Neuron (in vitro differentiated cells): Measurements from ENCODE around the gene DMRTB1.

Experiments used
- H2AFZ ChIP-seq: one replicate; pipeline ENCODE4 v1.6.1; 2013; ENCODE audit warnings: low read depth, mild to moderate bottlenecking, inconsistent platforms, low read length, moderate library complexity
- H3K27me3 ChIP-seq: one replicate; pipeline ENCODE4 v1.6.1; 2013; ENCODE audit warnings: low read length; ENCODE audit not compliant: insufficient read depth
- H3K36me3 ChIP-seq: one replicate; pipeline ENCODE4 v1.6.1; 2013; ENCODE audit warnings: low read length; ENCODE audit not compliant: insufficient read depth
- H3K4me1 ChIP-seq: one replicate; pipeline ENCODE4 v1.6.1; 2013; ENCODE audit warnings: low read length; ENCODE audit not compliant: insufficient read depth
- H3K4me3 ChIP-seq: 2 replicates; pipeline ENCODE4 v1.5.1; 2013; ENCODE audit warnings: mild to moderate bottlenecking, low read length, moderate library complexity
- H3K9me3 ChIP-seq: one replicate; pipeline ENCODE4 v1.6.1; 2013; ENCODE audit warnings: low read length

DMRTB1 gene

DNA sequence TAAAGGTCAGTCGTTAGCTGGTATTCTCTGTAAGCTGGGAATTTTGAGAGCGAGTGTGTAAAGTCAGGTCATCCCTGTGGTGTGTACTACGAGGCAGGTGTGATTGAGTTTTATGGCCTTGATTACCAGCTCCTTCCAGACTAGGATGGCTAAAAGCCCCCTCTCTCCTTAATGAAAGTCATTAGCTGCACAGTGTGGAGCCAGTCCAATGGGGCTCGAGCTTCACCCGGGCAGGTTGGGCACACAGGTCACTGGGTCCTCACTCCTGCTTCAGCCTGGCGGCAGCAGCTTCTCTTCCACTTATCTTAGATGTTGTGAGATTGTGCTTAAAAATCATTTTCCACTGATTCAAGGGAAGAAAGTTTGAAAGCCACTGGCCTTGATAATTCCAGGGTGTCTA, 3.0 kb downstream of the DMRTB1 start:
- no peak overlapping the region for H3K4me3 ChIP-seq
- H3K4me1 ChIP-seq = no peaks in the 10 kb centered on the region
- H3K27me3 ChIP-seq = no peaks in the 10 kb centered on the region
- H3K9me3 ChIP-seq = peaks cover 3% of the 10 kb centered on the region
- H3K36me3 ChIP-seq = no peaks in the 10 kb centered on the region
- no peak overlapping the region for H2AFZ ChIP-seq

DNA sequence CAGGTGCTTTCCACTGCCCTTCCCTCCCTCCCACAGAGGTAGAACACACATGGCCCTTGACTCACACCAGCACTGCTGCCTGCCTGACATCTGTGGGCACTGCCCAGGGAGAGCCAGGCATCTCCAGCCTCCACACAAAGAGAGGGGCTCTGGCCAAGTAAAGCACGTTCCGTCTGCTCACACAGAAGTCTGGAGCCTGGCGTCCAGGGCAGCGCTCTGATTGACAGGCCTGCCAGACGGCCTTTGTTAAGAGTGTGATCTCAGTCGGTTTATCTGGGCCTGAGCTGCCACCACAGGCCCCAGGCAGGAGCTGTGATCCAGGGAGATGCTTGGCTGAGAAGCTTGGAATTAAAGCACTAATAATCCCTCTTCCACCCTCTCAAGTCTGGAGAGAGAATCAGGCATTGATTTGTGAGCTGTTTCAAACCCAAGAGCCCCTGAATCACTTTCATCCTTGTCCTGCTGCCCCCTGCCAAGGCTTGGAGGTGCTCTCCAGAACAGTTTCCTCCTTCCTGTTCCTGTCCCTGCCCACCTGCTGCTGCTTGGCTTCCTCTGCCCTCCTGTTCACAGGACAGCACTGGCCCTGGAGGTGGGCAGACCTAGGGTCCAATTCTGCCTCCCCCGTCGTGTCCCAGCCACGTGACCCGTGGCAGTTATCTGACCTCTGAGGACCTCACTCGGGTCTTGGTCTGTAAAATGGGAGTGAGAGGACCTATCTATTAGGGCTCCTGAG, 3.7 kb downstream of the DMRTB1 start:
- Histone ChIP-seq H3K27me3 (no peaks in the 10 kb centered on the region), H2AFZ (no peak overlapping the region), H3K4me1 (no peaks in the 10 kb centered on the region), H3K9me3 (peaks cover 3% of the 10 kb centered on the region), H3K4me3 (no peak overlapping the region), H3K36me3 (no peaks in the 10 kb centered on the region)

DNA sequence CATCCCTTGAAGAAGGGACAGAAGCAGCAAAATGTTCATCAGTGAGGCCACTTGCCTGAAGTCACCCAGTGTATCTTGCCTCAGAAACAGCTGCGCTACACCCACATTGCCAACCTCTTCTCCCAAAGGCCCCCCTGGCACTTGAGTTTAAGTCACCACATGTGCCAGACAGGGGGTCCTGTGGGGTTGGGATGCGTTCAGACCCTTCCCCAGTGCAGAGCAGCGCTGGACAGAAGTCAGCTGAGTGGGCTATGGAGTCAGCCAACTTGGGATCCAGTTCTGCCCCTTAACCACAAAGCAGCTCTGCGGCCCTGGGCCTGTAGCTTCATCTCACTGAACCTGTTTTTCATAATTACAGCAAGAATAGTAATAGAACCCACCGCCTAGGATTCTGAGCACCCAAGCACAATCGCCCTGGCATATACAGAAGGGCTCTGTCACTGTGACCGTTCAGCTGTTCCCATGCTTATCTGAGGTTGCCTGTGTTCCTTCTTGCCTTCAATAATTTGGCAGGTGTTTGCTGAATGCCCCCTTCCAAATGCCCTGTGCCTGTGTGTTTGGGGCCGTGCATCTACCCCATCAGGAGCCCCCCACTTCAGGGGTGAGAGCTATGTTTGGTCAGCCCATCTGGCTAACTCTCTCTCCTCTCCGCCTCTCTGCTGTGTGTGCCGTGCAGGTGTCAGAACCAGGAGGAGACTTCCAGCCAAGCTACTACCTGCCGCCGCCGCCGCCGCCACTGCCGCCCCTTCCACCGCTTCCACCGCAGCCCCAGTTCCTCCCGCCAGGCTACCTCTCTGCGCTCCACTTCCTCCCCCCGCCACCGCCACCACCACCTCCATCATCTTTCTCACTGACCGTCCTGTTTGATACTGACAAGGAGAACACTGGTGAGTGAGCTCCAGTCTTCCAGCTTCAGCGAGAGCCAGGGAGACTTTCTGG, 5.0 kb downstream of the DMRTB1 start:
- Histone ChIP-seq H3K4me1 (no peaks in the 10 kb centered on the region), H2AFZ (no peak overlapping the region), H3K9me3 (peaks cover 2% of the 10 kb centered on the region), H3K4me3 (no peak overlapping the region), H3K36me3 (no peaks in the 10 kb centered on the region), H3K27me3 (no peaks in the 10 kb centered on the region)

DNA sequence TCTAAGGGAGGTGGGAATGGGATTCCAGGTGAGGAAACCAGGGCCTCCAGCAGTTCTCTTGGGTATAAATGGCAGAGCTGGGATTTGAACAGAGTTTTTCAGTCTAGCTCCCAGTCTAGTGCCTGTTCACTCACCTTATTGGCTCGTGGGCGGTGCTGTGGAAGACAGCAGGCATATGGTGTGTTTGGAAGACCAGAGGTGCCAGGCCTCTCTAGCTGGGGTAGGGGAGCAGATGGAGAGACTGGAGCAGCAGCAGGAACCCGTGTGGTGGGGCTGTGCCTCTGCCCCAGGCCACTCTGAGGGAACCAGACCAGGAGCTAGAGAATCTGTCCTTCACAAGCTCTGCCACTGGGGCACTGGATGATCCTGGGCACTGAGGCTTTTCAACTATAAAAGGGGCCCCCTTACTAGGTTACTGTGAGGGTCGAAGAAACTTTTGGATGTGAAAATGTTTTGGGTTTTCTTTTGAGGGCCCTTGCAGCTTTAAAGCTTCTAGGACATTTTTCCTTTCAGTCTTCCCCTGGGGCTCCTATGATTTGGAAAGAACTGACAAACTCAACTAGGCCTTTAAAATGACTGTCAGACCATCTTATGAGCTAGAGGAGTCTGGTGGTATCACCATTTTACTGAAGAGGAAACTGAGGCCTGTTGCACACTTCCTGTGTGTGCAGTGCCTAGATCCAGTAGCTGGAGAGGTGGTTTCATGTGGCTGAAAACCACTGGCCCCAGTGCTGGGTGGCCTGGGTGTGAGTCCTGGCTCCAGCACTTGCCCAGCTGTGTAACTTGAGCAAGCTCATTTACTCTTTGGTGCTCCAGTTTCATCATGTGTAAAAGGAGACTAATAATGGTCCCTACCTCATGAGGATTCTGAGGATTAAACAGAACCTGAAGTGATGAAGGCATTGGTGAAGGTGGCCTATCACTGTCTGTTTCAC, 6.1 kb downstream of the DMRTB1 start:
- no peaks in the 10 kb centered on the region for H3K9me3 ChIP-seq
- no peaks in the 10 kb centered on the region for H3K36me3 ChIP-seq
- H2AFZ ChIP-seq = no peak overlapping the region
- no peaks in the 10 kb centered on the region for H3K4me1 ChIP-seq
- H3K27me3 ChIP-seq = no peaks in the 10 kb centered on the region
- no peak overlapping the region for H3K4me3 ChIP-seq

DNA sequence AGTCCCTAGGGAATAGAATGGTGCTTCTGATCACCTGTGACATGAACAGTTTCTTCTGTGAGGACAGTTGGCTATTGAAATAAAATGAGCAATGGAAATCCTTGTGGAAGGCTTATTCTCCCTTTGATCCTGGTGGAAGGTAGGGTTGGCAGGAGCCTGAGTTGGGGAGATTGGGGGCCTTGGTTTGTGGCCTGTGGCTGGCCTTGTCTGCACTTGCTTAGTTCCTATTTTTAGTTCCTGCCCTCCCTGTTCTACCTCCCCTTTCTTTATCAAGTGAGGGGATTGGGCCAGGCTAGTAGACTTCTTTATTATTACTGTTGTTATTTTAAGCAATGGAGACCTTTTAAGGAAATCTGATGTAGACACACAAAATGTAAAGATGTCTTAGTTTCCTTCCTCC, 8.2 kb downstream of the DMRTB1 start:
- Histone ChIP-seq H3K9me3 (no peaks in the 10 kb centered on the region), H2AFZ (no peak overlapping the region), H3K36me3 (no peaks in the 10 kb centered on the region), H3K4me3 (no peak overlapping the region), H3K27me3 (no peaks in the 10 kb centered on the region), H3K4me1 (peaks cover 6% of the 10 kb centered on the region)

DNA sequence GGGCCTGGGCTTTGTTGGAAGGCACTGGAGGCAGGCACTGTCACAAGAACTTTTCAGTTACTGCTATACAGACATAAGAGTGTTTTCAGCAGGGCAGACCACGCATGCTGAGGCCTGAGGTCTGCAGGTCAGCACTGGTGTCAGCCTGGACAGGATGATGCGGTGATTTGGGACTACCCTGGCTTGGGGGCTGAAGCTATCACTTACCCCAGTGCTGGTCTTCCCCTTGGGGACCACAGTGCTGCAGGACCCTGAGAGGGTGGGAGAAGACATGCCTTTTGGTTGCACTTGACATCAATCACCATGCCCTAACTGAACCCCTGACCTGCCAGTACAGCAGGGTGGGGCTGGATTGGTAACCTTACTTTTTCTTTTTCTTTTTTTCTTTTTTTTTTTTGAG, 9.2 kb downstream of the DMRTB1 start:
- H3K4me3 ChIP-seq = no peak overlapping the region
- H3K36me3 ChIP-seq = no peaks in the 10 kb centered on the region
- H3K9me3 ChIP-seq = no peaks in the 10 kb centered on the region
- no peak overlapping the region for H2AFZ ChIP-seq
- no peaks in the 10 kb centered on the region for H3K27me3 ChIP-seq
- peaks cover 6% of the 10 kb centered on the region for H3K4me1 ChIP-seq

DNA sequence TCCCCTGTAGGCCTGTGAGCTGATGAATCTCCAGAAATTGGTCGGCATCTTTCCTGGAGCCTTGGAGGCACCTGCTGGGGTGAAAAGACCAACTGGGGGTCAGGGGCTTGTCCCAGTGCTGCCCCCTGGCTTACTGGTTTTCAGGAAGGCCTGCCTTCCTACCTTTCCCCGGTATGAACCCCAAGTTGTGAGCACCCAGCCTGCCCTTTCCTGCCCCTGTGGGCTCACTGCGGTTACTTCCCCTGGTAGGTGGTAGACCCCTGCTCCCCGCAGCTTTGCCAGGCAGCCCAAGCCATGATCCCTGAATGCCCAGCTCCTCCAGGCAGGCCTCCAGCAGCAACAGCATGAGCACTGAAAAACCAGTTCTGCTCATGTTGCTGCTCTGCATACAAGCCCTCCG, 10.2 kb downstream of the DMRTB1 start:
- Histone ChIP-seq H3K4me3 (no peak overlapping the region), H3K27me3 (no peaks in the 10 kb centered on the region), H3K9me3 (no peaks in the 10 kb centered on the region), H3K4me1 (peaks cover 6% of the 10 kb centered on the region), H2AFZ (no peak overlapping the region), H3K36me3 (no peaks in the 10 kb centered on the region)

DNA sequence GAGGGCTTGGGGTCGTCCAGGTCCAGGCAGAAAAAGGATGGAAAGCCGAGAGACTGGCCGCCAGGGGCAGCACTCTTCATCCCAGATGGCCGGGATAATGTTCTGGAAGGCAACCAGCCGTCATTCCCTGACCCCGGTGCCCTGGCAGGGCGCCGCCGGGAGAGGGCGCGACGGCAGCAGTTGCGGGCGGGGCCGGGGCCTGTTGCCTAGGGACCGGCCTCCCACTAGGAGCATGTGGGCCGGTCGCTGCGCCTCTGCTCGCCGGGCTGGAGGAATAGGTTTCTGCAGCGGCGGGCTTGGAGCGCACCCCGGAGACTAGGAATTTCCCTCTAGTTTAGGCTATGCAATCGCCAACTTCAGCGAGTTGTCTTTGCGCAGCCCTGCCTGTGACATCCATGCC, 11.0 kb downstream of the DMRTB1 start:
- Histone ChIP-seq H2AFZ (no peak overlapping the region), H3K4me3 (no peak overlapping the region), H3K9me3 (no peaks in the 10 kb centered on the region)

DNA sequence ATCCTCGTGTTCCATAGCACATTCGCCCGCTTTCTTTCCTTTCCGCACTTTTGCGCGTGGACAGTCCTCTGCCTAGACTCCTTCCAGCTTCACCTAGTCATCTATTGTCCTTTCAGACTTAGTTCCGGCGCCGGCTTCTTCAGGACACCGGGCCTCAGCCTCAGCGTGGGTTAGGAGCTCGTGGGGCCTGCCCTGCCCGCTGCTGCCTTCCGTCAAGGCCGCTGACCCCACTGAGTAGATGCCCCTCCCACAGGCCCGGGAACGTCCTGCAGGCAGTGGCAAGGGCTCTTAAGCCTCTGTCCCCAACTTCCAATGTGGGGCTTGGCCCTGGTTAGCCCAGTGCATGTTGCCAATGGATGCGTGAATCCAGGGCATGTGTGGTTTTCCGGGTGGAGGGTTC, 11.4 kb downstream of the DMRTB1 start:
- H2AFZ ChIP-seq = no peak overlapping the region
- H3K27me3 ChIP-seq = no peaks in the 10 kb centered on the region
- peaks cover 6% of the 10 kb centered on the region for H3K4me1 ChIP-seq
- no peaks in the 10 kb centered on the region for H3K36me3 ChIP-seq
- no peak overlapping the region for H3K4me3 ChIP-seq
- no peaks in the 10 kb centered on the region for H3K9me3 ChIP-seq

More for the DNA sequence above, 11.0 kb downstream of the DMRTB1 start:
- Histone ChIP-seq H3K4me1 (peaks cover 6% of the 10 kb centered on the region), H3K27me3 (no peaks in the 10 kb centered on the region), H3K36me3 (no peaks in the 10 kb centered on the region)

DNA sequence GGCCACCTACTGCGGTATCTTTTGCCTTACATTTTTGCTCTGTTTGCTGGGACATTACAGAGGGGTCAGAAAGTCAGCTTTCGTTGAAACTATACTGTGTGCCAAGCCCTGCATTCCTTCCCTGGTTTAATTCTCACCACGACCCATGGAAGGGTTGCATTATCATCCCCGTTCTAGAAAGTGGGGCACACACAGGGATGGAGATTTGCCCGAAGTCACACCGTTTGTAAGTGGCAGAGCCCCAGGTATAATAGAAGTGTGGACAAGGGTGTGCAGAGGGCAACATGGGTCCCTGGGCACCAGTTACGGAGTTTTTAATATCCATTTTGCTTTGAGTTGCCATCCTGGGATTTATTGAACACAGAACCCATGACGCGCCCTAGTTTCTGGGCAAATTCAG, 11.8 kb downstream of the DMRTB1 start:
- Histone ChIP-seq H3K4me1 (peaks cover 6% of the 10 kb centered on the region), H3K27me3 (no peaks in the 10 kb centered on the region), H3K9me3 (no peaks in the 10 kb centered on the region), H3K4me3 (no peak overlapping the region), H3K36me3 (no peaks in the 10 kb centered on the region), H2AFZ (no peak overlapping the region)

DNA sequence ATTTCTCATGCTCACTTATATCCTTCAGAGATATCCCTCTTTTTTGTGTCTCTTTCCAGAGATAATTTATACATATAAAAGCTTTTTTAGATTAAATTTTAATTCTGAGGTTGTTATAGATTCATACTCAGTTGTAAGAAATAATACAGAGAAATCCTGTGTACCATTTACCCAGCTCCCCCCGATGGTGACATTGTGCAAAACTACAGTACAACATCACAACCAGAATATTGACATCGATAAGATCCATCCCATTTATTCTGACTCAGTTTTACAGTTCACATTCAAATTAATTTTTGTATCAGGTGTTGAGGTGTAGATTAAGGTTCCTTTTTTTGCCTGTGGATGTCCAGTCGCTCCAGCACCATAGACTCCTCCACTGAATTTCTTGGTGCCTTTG, 14.3 kb downstream of the DMRTB1 start:
- H3K9me3 ChIP-seq = no peaks in the 10 kb centered on the region
- no peak overlapping the region for H3K4me3 ChIP-seq
- H3K36me3 ChIP-seq = no peaks in the 10 kb centered on the region
- H3K4me1 ChIP-seq = peaks cover 6% of the 10 kb centered on the region
- no peak overlapping the region for H2AFZ ChIP-seq
- no peaks in the 10 kb centered on the region for H3K27me3 ChIP-seq

DNA sequence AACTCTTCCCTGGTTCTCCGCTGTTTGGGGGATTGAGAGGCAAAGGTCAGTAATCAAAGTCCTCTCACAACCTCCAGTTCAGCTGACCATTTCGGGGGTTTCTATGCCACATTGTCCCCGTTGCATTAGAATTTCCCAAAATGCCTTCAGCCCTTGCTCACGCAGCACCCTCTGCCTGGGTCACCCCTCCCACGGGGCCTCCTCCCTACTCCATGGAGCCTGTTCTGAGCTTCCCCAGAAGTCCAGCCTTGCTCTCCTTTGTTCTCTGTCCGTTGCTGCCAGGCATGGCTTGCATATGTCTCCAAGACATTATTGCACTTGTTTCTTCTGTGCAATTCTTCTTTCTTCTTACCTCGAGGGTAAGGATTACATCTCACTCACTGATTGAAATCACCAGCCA, 16.5 kb downstream of the DMRTB1 start:
- H3K36me3 ChIP-seq = no peaks in the 10 kb centered on the region

DNA sequence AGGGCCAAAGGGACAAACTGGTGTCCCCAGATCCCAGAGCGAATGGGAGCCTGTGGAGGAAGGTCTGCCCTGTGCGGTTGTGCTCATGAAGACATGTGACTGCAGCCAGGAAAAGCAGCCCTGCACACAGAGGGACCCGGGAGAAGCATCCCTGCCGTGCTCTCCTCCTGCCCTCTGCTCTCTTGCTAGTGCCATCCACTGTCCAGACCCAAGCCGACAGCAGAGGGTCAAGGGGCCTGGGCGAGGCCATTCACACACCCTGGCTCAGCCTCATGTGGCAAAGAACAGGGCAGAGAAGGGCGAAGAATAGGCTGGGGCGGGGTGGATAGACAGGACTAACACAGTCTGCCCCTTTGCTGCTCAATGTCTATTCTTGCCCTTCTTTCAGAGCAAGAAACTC, 17.4 kb downstream of the DMRTB1 start:
- no peaks in the 10 kb centered on the region for H3K27me3 ChIP-seq
- no peaks in the 10 kb centered on the region for H3K9me3 ChIP-seq
- no peak overlapping the region for H3K4me3 ChIP-seq
- H3K36me3 ChIP-seq = no peaks in the 10 kb centered on the region
- no peaks in the 10 kb centered on the region for H3K4me1 ChIP-seq
- H2AFZ ChIP-seq = no peak overlapping the region

More for the DNA sequence above, 16.5 kb downstream of the DMRTB1 start:
- Histone ChIP-seq H3K27me3 (no peaks in the 10 kb centered on the region), H3K4me3 (no peak overlapping the region), H2AFZ (no peak overlapping the region), H3K9me3 (no peaks in the 10 kb centered on the region), H3K4me1 (peaks cover 2% of the 10 kb centered on the region)
